Common myeloid progenitor, CD34-positive (primary cell): ENCODE results near the gene STX16.

Experiments used
- CTCF ChIA-PET: fragments of 350-600 bp; sonication (Branson Sonifier 250); formaldehyde crosslinking; loops from one replicate; lab custom pipeline; 2021; ENCODE audit warnings: antibody characterized with exemption; lab: Charles Lee
- POLR2A ChIA-PET: fragments of 350-600 bp; sonication (Branson Sonifier 250); formaldehyde crosslinking; loops from one replicate; lab custom pipeline; 2021; ENCODE audit warnings: antibody characterized with exemption; lab: Charles Lee
- DNase-seq, 3 donors: peaks; one replicate each; pipeline versions ENCODE4 v3.0.0 to v3.0.0-alpha.2; 2013
- H3K27ac ChIP-seq, 2 experiments: 1 replicate in 1 of 2; 2 replicates in 1 of 2; pipeline ENCODE4 v1.7.0; 2013; ENCODE audit warnings: inconsistent platforms in 2 of 2, low read length in 2 of 2, mild to moderate bottlenecking in 2 of 2, low read depth in 1 of 2, moderate library complexity in 1 of 2; ENCODE audit not compliant: severe bottlenecking in 2 of 2, insufficient read depth in 1 of 2, poor library complexity in 1 of 2
- H3K27me3 ChIP-seq, 5 experiments: replicated peaks in 2 of 5; 1 replicate in 3 of 5; 2 replicates in 2 of 5; pipeline versions ENCODE4 v1.6.1 to v1.7.0; 2013; ENCODE audit warnings: low read length in 4 of 5, mild to moderate bottlenecking in 2 of 5, moderate library complexity in 2 of 5, inconsistent platforms in 1 of 5; ENCODE audit not compliant: insufficient read depth in 5 of 5, control insufficient read depth in 4 of 5
- H3K36me3 ChIP-seq, 4 experiments: 1 replicate in 2 of 4; 2 replicates in 2 of 4; pipeline versions ENCODE4 v1.6.1 to v1.7.0; 2013; ENCODE audit warnings: low read length in 3 of 4, control low read depth in 1 of 4, mild to moderate bottlenecking in 1 of 4; ENCODE audit not compliant: control insufficient read depth in 4 of 4, insufficient read depth in 4 of 4
- H3K4me1 ChIP-seq, 4 experiments: 1 replicate in 3 of 4; 2 replicates in 1 of 4; pipeline versions ENCODE4 v1.6.1 to v1.7.1; 2013; ENCODE audit warnings: low read length in 3 of 4, mild to moderate bottlenecking in 3 of 4, control low read depth in 1 of 4, inconsistent platforms in 1 of 4, moderate library complexity in 1 of 4; ENCODE audit not compliant: control insufficient read depth in 4 of 4, insufficient read depth in 4 of 4; ENCODE audit errors: control extremely low read depth in 1 of 4
- H3K4me3 ChIP-seq, 7 experiments: 1 replicate in 4 of 7; 2 replicates in 3 of 7; pipeline versions ENCODE4 v1.5.1 to v1.7.0; 2013; ENCODE audit warnings: mild to moderate bottlenecking in 7 of 7, low read length in 6 of 7, moderate library complexity in 6 of 7, inconsistent platforms in 2 of 7, low read depth in 2 of 7, control low read depth in 1 of 7; ENCODE audit not compliant: insufficient read depth in 4 of 7, control insufficient read depth in 1 of 7; ENCODE audit errors: extremely low read depth in 1 of 7
- H3K9me3 ChIP-seq, 5 experiments: 1 replicate in 4 of 5; 2 replicates in 1 of 5; pipeline versions ENCODE4 v1.6.1 to v1.7.1; 2013; ENCODE audit warnings: low read length in 4 of 5, mild to moderate bottlenecking in 2 of 5, inconsistent platforms in 1 of 5, low read depth in 1 of 5, moderate library complexity in 1 of 5; ENCODE audit not compliant: control insufficient read depth in 4 of 5, insufficient read depth in 2 of 5; ENCODE audit errors: control extremely low read depth in 1 of 5
- WGBS: methylation state at CpG from one replicate; pipeline ENCODE4 v1.1.5; 2013; ENCODE audit not compliant: insufficient coverage; 5-methylcytosine and 5-hydroxymethylcytosine counted together

Gene STX16

GRCh38 chr20:58613061-58613854 lies 37.8 kb upstream of the STX16 start:
- ChIA-PET CTCF (no interaction called here), POLR2A (no interaction called here)
- WGBS, result 96% methylated on average over 14 of the region's 17 CpGs
- peaks cover 0 to 3% (median 0%) of the 10 kb centered on the region in 5 experiments for H3K9me3 ChIP-seq
- no peak for DNase-seq
- no peak overlapping the region for H3K27ac ChIP-seq
- no peaks in the 10 kb centered on the region for H3K36me3 ChIP-seq
- peaks cover 0 to 5% (median 1%) of the 10 kb centered on the region in 4 experiments for H3K4me1 ChIP-seq
- H3K27me3 ChIP-seq, result peaks cover 0 to under 1% (median 0%) of the 10 kb centered on the region in 5 experiments
- H3K4me3 ChIP-seq, result no peak overlapping the region

- Histone ChIP-seq H3K4me1 (peaks cover 0 to 7% (median 1%) of the 10 kb centered on the region in 4 experiments), H3K9me3 (peaks cover 0 to 3% (median 0%) of the 10 kb centered on the region in 5 experiments), H3K36me3 (no peaks in the 10 kb centered on the region), H3K4me3 (no peak overlapping the region), H3K27ac (no peak overlapping the region), H3K27me3 (peaks cover 0 to 10% (median 0%) of the 10 kb centered on the region in 5 experiments)
- no peak for DNase-seq
- POLR2A ChIA-PET, result no interaction called here
- 94% methylated on average over 9 of the region's 14 CpGs for WGBS
- CTCF ChIA-PET, result no interaction called here
Measured at GRCh38 chr20:58614366-58614765, 36.7 kb upstream of the STX16 start.

- Histone ChIP-seq H3K27ac (no peak overlapping the region), H3K36me3 (no peaks in the 10 kb centered on the region), H3K4me3 (no peak overlapping the region), H3K27me3 (peaks cover 0 to 12% (median 0%) of the 10 kb centered on the region in 5 experiments), H3K9me3 (peaks cover 0 to 3% (median 0%) of the 10 kb centered on the region in 5 experiments), H3K4me1 (peaks cover 0 to 8% (median 1%) of the 10 kb centered on the region in 4 experiments)
- ChIA-PET POLR2A (no interaction called here), CTCF (no interaction called here)
- WGBS, result 94% methylated on average over 19 of the region's 22 CpGs
- DNase-seq, result no peak
Measured at GRCh38 chr20:58614984-58615760, 35.9 kb upstream of the STX16 start.

- H3K27me3 ChIP-seq, result peaks cover 0 to 18% (median 0%) of the 10 kb centered on the region in 5 experiments
- H3K36me3 ChIP-seq, result no peaks in the 10 kb centered on the region
- no peak overlapping the region for H3K27ac ChIP-seq
- peaks cover 0 to 3% (median 0%) of the 10 kb centered on the region in 5 experiments for H3K9me3 ChIP-seq
- ChIA-PET CTCF (interaction anchor here (0.8 kb wide), 1 partner anchor 10 kb away, joined by 4 read pairs; no protein-coding TSS in a partner anchor), POLR2A (no interaction called here)
- H3K4me1 ChIP-seq, result peaks cover 0 to 8% (median 1%) of the 10 kb centered on the region in 4 experiments
- no peak overlapping the region for H3K4me3 ChIP-seq
- no peak for DNase-seq
- 89% methylated on average over 6 of the region's 7 CpGs for WGBS
Measured at GRCh38 chr20:58616411-58616810, 34.7 kb upstream of the STX16 start.

GRCh38 chr20:58617158-58617557 lies 33.9 kb upstream of the STX16 start:
- Histone ChIP-seq H3K9me3 (peaks cover 0 to 3% (median 0%) of the 10 kb centered on the region in 5 experiments), H3K4me3 (no peak overlapping the region), H3K36me3 (no peaks in the 10 kb centered on the region), H3K27me3 (peaks cover 0 to 23% (median 5%) of the 10 kb centered on the region in 5 experiments), H3K27ac (no peak overlapping the region), H3K4me1 (peaks cover 0 to 4% (median 0%) of the 10 kb centered on the region in 4 experiments)
- ChIA-PET CTCF (no interaction called here), POLR2A (no interaction called here)
- no peak for DNase-seq
- WGBS, result 100% methylated on average over 3 of the region's 5 CpGs

GRCh38 chr20:58618351-58619076 lies 32.6 kb upstream of the STX16 start:
- no peak overlapping the region for H3K27ac ChIP-seq
- WGBS, result 95% methylated on average over 11 of the region's 12 CpGs
- ChIA-PET CTCF (interaction anchor here (1.3 kb wide), 1 partner anchor 29 kb away, joined by 4 read pairs; no protein-coding TSS in a partner anchor), POLR2A (no interaction called here)
- H3K4me1 ChIP-seq, result peaks cover 0 to 4% (median 0%) of the 10 kb centered on the region in 4 experiments
- no peaks in the 10 kb centered on the region for H3K36me3 ChIP-seq
- peaks cover 0 to 24% (median 6%) of the 10 kb centered on the region in 5 experiments for H3K27me3 ChIP-seq
- no peak overlapping the region for H3K4me3 ChIP-seq
- no peak for DNase-seq
- peaks cover 0 to 3% (median 0%) of the 10 kb centered on the region in 5 experiments for H3K9me3 ChIP-seq
